Endothelial cell of coronary artery (primary cell): ENCODE measurements around the gene KRT85. TPM values are rescaled to one million over a fixed set of nuclear protein-coding genes. Genes with fewer than 3 reads are reported as not detected.

ENCODE experiments used
- total RNA-seq: library from RNA; depleted of rRNA; stranded (reverse); fragments of >200 nt; gene quantifications from 2 replicates; pipeline ENCODE4 v1.2.3, GENCODE V29; 2014

The KRT85 gene
- not detected in 2 replicates for total RNA-seq

DNA sequence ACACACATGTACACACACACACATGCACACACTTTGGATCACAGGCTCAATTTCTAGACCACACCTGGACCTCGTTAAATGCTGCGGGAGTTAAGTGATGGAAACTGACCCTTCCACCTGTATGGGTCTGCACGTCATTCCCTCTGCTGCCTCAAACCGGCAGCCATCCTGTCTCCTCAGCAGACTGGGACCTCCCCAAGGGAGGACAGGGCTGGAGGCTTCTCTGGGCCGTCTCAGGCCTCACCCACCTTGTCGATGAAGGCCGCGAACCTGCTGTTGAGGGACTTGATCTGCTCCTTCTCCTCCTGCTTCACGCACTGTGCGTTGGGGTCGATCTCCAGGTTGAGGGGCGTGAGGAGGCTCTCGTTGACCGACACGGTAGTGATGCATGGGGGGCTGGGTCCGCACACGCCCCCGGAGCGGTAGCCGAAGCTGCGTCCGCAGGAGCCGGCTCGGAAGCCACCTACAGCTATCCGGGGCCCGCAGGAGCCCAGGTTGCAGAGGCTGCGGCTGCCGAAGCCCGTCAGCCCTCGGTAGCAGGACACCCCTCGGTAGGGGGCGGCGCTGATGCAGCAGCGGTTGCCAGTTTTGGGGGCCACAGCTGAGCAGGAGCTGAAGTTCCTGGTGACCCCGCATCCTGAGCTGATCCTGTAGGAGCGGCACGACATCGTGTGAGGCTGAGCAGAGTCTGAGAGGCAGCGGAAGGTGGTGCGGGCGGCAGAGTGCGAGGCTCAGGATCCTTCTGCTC, at the start of gene KRT85:
KRT85 (minus strand) TSS at position 744 of the 748 bp plus-strand sequence; CDS start at position 668, 76 bp downstream.

DNA sequence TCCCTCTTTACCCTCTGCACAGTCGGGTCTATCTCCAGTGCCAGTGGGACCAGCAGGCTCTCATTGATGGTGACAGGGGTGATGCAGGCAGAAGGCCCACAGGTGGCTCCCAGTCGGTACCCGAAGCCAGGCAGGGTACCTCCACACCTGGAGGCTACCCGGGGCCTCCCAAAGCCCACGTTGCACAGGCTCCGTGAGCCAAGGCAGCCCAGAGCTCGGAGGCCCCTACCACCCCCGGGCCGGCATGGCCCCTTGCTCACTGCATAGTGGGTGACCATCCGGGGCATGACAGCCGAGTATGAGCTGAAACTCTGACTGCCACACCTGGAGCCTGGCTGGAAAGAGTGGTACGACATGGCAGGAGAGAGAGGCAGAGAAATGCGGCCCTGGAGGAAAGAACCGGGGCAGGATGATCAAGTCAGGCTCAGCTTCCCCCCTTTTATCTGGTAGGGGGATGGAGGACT, 38.7 kb upstream of the KRT85 start, which contains the start of gene KRT82:
KRT82 (minus strand) TSS at position 414 of the 464 bp plus-strand sequence; CDS start at position 356, 58 bp downstream.

DNA sequence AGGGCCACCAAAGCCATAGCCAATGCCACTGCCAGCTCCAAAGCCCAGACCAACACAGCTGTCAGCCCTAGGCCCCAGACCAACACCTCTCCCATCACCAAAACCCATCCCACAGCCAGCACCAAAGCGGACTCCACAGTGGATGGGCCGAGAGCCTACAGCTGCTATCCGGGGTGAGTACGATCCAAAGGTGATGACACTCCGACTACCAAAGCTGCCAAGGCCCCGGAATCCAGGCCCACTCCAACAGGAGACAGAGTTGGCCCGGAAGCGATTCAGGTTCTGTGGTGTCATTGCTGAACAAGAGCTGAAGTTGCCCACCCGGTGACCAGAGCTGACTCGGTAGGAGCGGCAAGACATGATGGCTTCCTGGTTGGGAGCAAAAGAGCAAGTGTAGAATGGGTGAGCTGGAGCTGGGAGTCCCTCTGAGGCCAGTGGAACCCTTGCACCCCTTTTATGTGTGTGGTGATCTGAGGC, 18.0 kb upstream of the KRT85 start, which contains the start of gene KRT84:
KRT84 (minus strand) TSS at position 427 of the 477 bp plus-strand sequence; CDS start at position 360, 67 bp downstream.

DNA sequence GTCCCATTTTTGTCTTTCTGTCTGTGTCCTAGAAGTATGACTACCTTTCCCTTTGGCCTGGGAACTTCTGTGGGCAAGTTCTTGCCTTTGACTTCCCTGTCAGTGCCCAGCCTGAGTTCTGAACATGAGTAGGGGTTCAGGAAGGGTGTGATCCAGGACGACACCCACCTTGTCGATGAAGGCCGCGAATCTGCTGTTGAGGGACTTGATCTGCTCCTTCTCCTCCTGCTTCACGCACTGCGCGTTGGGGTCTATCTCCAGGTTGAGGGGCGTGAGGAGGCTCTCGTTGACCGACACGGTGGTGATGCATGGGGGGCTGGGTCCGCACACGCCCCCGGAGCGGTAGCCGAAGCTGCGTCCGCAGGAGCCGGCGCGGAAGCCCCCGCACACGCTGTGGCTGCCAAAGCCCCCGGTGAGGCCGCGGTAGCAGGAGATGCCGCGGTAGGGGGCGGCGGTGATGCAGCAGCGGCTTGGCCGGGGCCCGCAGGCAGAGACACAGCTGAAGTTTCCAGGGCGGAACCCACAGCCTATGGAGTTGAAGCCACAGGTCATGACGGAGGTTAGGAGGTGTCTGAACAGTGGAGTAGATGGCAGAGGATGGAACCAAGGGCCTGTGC, 46.4 kb downstream of the KRT85 start, which contains the start of gene KRT83:
KRT83 (minus strand) TSS at position 615 of the 617 bp plus-strand sequence; CDS start at position 552, 63 bp downstream.

Other genes with a start within 250 kb of the KRT85 start
- 5.5 and 6.7 TPM in 2 replicates for gene KRT80, start 175.5 kb downstream of the KRT85 start, total RNA-seq
- gene KRT7, start 134.2 kb downstream of the KRT85 start, total RNA-seq = 1,160 and 1,591 TPM in 2 replicates
- 0.85 TPM in 1 of 2 replicates, not detected in the other for gene KRT86, start 92.8 kb downstream of the KRT85 start, total RNA-seq
- 0.18 TPM in 1 of 2 replicates, not detected in the other for gene KRT81, start 75.9 kb downstream of the KRT85 start, total RNA-seq
- not detected in 2 replicates for gene KRT83, start 46.1 kb downstream of the KRT85 start, total RNA-seq
- gene KRT84, start 18.2 kb upstream of the KRT85 start, total RNA-seq = not detected in 2 replicates
- not detected in 2 replicates for gene KRT82, start 38.9 kb upstream of the KRT85 start, total RNA-seq
- gene KRT75, start 66.9 kb upstream of the KRT85 start, total RNA-seq = not detected in 2 replicates
- under 0.01 TPM in 1 of 2 replicates, not detected in the other for gene KRT6B, start 84.7 kb upstream of the KRT85 start, total RNA-seq
- not detected in 2 replicates for gene KRT6C, start 106.3 kb upstream of the KRT85 start, total RNA-seq
- 0.27 and 0.56 TPM in 2 replicates for gene KRT6A, start 125.8 kb upstream of the KRT85 start, total RNA-seq
- 0.18 and 0.28 TPM in 2 replicates for gene KRT5, start 152.9 kb upstream of the KRT85 start, total RNA-seq
- gene KRT71, start 185.7 kb upstream of the KRT85 start, total RNA-seq = not detected in 2 replicates
- not detected in 2 replicates for gene KRT74, start 206.4 kb upstream of the KRT85 start, total RNA-seq
- gene KRT72, start 234.0 kb upstream of the KRT85 start, total RNA-seq = not detected in 2 replicates